Nasal cavity respiratory epithelium epithelial cell of viscerocranial mucosa (primary cell): ENCODE results near the gene CELA2A. TPM values are rescaled to one million over a fixed set of nuclear protein-coding genes. Genes with fewer than 3 reads are reported as not detected.

Source experiments
- total RNA-seq: library from RNA; depleted of rRNA; stranded (reverse); fragments of >200 nt; gene quantifications from 2 replicates; pipeline ENCODE4 v1.2.3, GENCODE V29; 2014

The CELA2A gene
- total RNA-seq, result not detected in 2 replicates

DNA sequence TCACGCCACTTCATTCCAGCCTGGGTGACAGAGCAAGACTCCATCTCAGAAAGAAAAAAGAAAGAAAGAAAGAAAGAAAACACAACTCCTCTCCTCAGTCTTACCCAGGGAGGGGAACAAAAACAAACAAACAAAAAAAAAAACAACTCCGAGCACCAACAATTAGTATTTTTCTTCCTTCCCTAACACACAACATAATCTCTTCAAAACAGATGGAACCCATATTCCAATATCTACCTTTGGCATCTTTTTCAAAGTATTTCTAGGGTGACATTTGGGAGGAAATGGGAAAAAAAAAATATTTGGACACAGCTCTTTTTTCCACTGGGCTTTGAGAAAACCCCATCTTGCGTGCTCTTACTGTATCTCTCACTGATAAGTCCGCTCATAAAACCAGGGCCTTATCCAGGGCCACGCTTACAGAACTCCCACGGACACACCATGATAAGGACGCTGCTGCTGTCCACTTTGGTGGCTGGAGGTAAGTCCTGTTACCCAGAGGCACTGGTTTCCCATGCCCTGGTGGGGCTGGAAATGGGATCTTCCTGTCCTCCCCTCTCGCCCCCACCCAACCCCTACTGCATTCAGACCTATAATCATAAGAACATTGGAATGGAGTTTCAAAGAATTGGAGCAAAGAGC lies at the start of gene CELA2A:
Gene CELA2A, plus strand, starts transcription at position 420 of the 642 bp plus-strand sequence. Its CDS starts 22 bp downstream, at position 442.

GRCh38 chr1:15409388-15410222 lies 46.9 kb upstream of the CELA2A start, which contains the start of gene EFHD2:
EFHD2 (plus strand) TSS chr1:15409888; CDS start chr1:15409972, 84 bp downstream.

DNA sequence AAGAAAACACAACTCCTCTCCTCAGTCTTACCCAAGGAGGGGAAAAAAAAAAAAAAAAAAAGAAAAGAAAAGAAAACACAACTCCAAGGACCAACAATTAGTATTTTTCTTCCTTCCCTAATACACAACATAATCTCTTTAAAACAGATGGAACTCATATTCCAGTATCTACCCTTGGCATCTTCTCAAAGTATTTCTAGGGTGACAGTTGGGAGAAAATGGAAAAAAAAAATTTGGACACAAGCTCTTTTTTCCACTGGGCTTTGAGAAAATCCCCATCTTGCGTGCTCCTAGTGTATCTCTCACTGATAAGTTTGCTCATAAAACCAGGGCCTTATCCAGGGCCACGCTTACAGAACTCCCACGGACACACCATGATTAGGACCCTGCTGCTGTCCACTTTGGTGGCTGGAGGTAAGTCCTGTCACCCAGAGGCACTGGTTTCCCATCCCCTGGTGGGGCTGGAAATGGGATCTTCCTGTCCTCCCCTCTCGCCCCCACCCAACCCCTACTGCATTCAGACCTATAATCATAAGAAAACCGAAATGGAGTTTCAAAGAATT lies 19.3 kb downstream of the CELA2A start, which contains the start of gene CELA2B:
Gene CELA2B, plus strand, starts transcription at position 353 of the 563 bp plus-strand sequence. Its CDS starts 22 bp downstream, at position 375.

Other genes starting within 250 kb of the CELA2A start
- gene FHAD1, start 209.5 kb upstream of the CELA2A start, total RNA-seq, result 0.14 TPM in 1 of 2 replicates, not detected in the other
- gene EFHD2, start 46.8 kb upstream of the CELA2A start, total RNA-seq, result 33.5 and 54.9 TPM in 2 replicates
- gene CTRC, start 18.3 kb upstream of the CELA2A start, total RNA-seq, result under 0.01 TPM in 1 of 2 replicates, not detected in the other
- not detected in 2 replicates for gene CELA2B, start 19.4 kb downstream of the CELA2A start, total RNA-seq
- 3.4 and 5.6 TPM in 2 replicates for gene CASP9, start 67.5 kb downstream of the CELA2A start, total RNA-seq
- gene DNAJC16, start 70.1 kb downstream of the CELA2A start, total RNA-seq, result 20.8 and 30.3 TPM in 2 replicates
- gene AGMAT, start 128.3 kb downstream of the CELA2A start, total RNA-seq, result 0.93 and 1.4 TPM in 2 replicates
- gene DDI2, start 160.7 kb downstream of the CELA2A start, total RNA-seq, result 12.6 and 45.5 TPM in 2 replicates
- 74.8 and 114 TPM in 2 replicates for gene PLEKHM2, start 227.6 kb downstream of the CELA2A start, total RNA-seq